ENCODE results near the gene SUV39H1. TPM values are rescaled to one million over a fixed set of nuclear protein-coding genes. Genes with fewer than 3 reads are reported as not detected.

The SUV39H1 gene
- total RNA-seq, 1 donor from 2014 or later, result 9.4 TPM

DNA sequence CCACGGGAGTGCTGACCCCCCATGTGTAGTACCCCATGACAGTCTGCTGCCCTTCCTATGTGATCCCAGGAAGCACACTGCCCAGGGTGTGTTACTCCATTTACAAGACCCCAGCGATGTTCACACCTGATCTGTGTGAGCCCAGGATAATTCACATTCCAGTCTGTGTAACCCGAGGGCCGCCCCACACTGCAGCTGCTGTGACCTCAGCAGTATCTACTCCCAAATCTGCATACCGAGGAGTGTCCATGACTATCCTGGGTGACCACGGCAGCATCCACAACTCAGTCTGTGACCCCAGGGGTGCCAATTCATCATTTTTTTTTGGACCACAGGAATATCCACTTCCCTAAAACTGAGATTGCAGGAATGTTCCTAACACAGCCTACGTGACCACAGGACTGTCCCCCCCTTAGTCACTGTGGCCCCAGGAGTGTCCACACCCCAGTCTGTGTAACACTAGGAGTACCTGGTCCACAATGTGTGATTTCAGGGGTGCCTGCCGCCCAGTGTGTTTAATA is 57.2 kb downstream of the SUV39H1 start:
- Histone ChIP-seq H3K27ac (no peak overlapping the region), H2AFZ (replicated peaks) (no peak overlapping the region), H3K27me3 (no peaks in the 10 kb centered on the region), H3K36me3 (no peaks in the 10 kb centered on the region), H3F3A (ENCODE audit: low read depth) (no peaks in the 10 kb centered on the region), H4K20me1 (ENCODE audit: low read depth) (no peaks in the 10 kb centered on the region), H3K4me3 (no peak overlapping the region), H3K9me3 (ENCODE audit: low read depth) (no peaks in the 10 kb centered on the region), H3K9ac (no peak overlapping the region), H3K4me2 (no peak overlapping the region), H3K4me1 (no peaks in the 10 kb centered on the region), H3K79me2 (ENCODE audit: low read depth) (no peaks in the 10 kb centered on the region)
- Mint-ChIP-seq H3K27ac (no peak overlapping the region), H3K4me1 (no peaks in the 10 kb centered on the region), H3K9me3 (peaks cover 11% of the 10 kb centered on the region), H3K27me3 (ENCODE audit: insufficient read depth, low read depth) (peaks cover 2% of the 10 kb centered on the region), H3K4me3 (no peak overlapping the region), H3K36me3 (no peaks in the 10 kb centered on the region)
- no peak for DNase-seq (ENCODE audit: low spot score)
- TF ChIP-seq, protein P1, sequence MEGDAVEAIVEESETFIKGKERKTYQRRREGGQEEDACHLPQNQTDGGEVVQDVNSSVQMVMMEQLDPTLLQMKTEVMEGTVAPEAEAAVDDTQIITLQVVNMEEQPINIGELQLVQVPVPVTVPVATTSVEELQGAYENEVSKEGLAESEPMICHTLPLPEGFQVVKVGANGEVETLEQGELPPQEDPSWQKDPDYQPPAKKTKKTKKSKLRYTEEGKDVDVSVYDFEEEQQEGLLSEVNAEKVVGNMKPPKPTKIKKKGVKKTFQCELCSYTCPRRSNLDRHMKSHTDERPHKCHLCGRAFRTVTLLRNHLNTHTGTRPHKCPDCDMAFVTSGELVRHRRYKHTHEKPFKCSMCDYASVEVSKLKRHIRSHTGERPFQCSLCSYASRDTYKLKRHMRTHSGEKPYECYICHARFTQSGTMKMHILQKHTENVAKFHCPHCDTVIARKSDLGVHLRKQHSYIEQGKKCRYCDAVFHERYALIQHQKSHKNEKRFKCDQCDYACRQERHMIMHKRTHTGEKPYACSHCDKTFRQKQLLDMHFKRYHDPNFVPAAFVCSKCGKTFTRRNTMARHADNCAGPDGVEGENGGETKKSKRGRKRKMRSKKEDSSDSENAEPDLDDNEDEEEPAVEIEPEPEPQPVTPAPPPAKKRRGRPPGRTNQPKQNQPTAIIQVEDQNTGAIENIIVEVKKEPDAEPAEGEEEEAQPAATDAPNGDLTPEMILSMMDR (IDR thresholded peaks at IDR 0.05), result no peak
- TF ChIP-seq EZH2 (IDR thresholded peaks at IDR 0.05) (no peak), EZH2phosphoT487 (IDR thresholded peaks at IDR 0.05) (no peak)

DNA sequence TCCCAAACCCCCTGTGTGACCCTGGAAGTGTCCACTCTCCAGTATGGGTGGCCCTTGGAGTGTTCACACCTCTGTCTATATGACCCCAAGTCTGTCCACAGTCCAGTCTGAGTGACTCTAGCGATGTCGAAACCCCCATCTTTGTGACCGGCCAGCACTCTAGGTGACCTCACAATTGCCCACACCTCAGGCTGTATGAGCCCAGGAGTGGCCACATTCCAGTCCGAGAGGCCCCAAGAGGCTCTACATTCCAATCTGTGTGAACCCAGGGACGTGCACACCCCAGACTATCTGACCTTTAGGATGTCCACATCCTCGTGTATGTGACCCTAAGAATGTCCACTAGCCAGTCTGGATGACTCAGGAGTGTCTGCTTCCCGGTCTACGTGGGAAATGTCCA is 57.7 kb downstream of the SUV39H1 start:
- Histone ChIP-seq H3F3A (ENCODE audit: low read depth) (no peaks in the 10 kb centered on the region), H3K4me3 (no peak overlapping the region), H3K36me3 (no peaks in the 10 kb centered on the region), H3K9ac (no peak overlapping the region), H4K20me1 (ENCODE audit: low read depth) (no peaks in the 10 kb centered on the region), H3K27ac (no peak overlapping the region), H3K9me3 (ENCODE audit: low read depth) (no peaks in the 10 kb centered on the region), H3K79me2 (ENCODE audit: low read depth) (no peaks in the 10 kb centered on the region), H2AFZ (replicated peaks) (no peak overlapping the region), H3K27me3 (no peaks in the 10 kb centered on the region), H3K4me1 (no peaks in the 10 kb centered on the region), H3K4me2 (no peak overlapping the region)
- DNase-seq (ENCODE audit: low spot score), result no peak
- TF ChIP-seq EZH2 (IDR thresholded peaks at IDR 0.05), result no peak
- TF ChIP-seq EZH2phosphoT487 (IDR thresholded peaks at IDR 0.05), result no peak
- TF ChIP-seq, protein P1 (IDR thresholded peaks at IDR 0.05), result no peak
- Mint-ChIP-seq H3K27me3 (ENCODE audit: insufficient read depth, low read depth) (peaks cover 2% of the 10 kb centered on the region), H3K36me3 (no peaks in the 10 kb centered on the region), H3K4me1 (no peaks in the 10 kb centered on the region), H3K4me3 (no peak overlapping the region), H3K27ac (no peak overlapping the region), H3K9me3 (peaks cover 11% of the 10 kb centered on the region)

Small RNA genes within 50 kb of the gene (small RNA-seq; reads per million reads assigned to genes)
- not detected for gene RNU6-1056P

Other genes with a start within 250 kb of the SUV39H1 start
- gene SLC38A5, start 226.5 kb upstream of the SUV39H1 start, total RNA-seq (ENCODE audit: low replicate concordance), result 2.3 and 6.7 TPM in 2 replicates
- 32.2 and 45.2 TPM in 2 replicates for gene FTSJ1, start 220.5 kb upstream of the SUV39H1 start, total RNA-seq (ENCODE audit: low replicate concordance)
- gene PORCN, start 187.7 kb upstream of the SUV39H1 start, total RNA-seq (ENCODE audit: low replicate concordance), result 10.8 and 21.2 TPM in 2 replicates
- gene EBP, start 174.9 kb upstream of the SUV39H1 start, total RNA-seq (ENCODE audit: low replicate concordance), result 74.6 and 95.4 TPM in 2 replicates
- 1.5 and 3.1 TPM in 2 replicates for gene TBC1D25, start 157.0 kb upstream of the SUV39H1 start, total RNA-seq (ENCODE audit: low replicate concordance)
- gene RBM3, start 122.2 kb upstream of the SUV39H1 start, total RNA-seq (ENCODE audit: low replicate concordance), result 101 and 130 TPM in 2 replicates
- 20.9 and 39.0 TPM in 2 replicates for gene WDR13, start 99.2 kb upstream of the SUV39H1 start, total RNA-seq (ENCODE audit: low replicate concordance)
- 0.37 TPM in 1 of 2 replicates, not detected in the other for gene WAS, start 12.9 kb upstream of the SUV39H1 start, total RNA-seq (ENCODE audit: low replicate concordance)
- gene GLOD5, start 65.0 kb downstream of the SUV39H1 start, total RNA-seq (ENCODE audit: low replicate concordance), result not detected in 2 replicates
- not detected in 2 replicates for gene GATA1, start 89.9 kb downstream of the SUV39H1 start, total RNA-seq (ENCODE audit: low replicate concordance)
- 127 and 135 TPM in 2 replicates for gene HDAC6, start 105.3 kb downstream of the SUV39H1 start, total RNA-seq (ENCODE audit: low replicate concordance)
- gene ERAS, start 129.8 kb downstream of the SUV39H1 start, total RNA-seq (ENCODE audit: low replicate concordance), result 0.50 TPM in 1 of 2 replicates, not detected in the other
- 2.4 TPM in 1 of 2 replicates, not detected in the other for gene PCSK1N, start 138.9 kb downstream of the SUV39H1 start, total RNA-seq (ENCODE audit: low replicate concordance)
- gene TIMM17B, start 201.0 kb downstream of the SUV39H1 start, total RNA-seq (ENCODE audit: low replicate concordance), result 48.7 and 105 TPM in 2 replicates
- gene PQBP1, start 201.2 kb downstream of the SUV39H1 start, total RNA-seq (ENCODE audit: low replicate concordance), result 26.9 and 49.7 TPM in 2 replicates
- gene SLC35A2, start 214.9 kb downstream of the SUV39H1 start, total RNA-seq (ENCODE audit: low replicate concordance), result 8.6 and 11.7 TPM in 2 replicates
- 14.7 and 16.6 TPM in 2 replicates for gene PIM2, start 222.3 kb downstream of the SUV39H1 start, total RNA-seq (ENCODE audit: low replicate concordance)